Suprapubic skin (tissue), 4 donors: Measurements from ENCODE around the gene ACTN3. TPM values are rescaled to one million over a fixed set of nuclear protein-coding genes. Genes with fewer than 3 reads are reported as not detected.
A peak's percentile ranks its signal among the peaks of the same experiment; 100 is the strongest.

Experiments
- DNase-seq, 2 donors: peaks; one replicate each; pipeline ENCODE4 v3.0.0-alpha.2; 2019; ENCODE audit warnings: low spot score in 2 of 2
- H3K27ac ChIP-seq: fragments of 200-600 bp; sonication (generic); one replicate; pipeline ENCODE4 v1.5.1; 2019
- H3K27me3 ChIP-seq: fragments of 200-600 bp; sonication (generic); one replicate; pipeline ENCODE4 v1.5.1; 2019
- H3K36me3 ChIP-seq: fragments of 200-600 bp; sonication (generic); one replicate; pipeline ENCODE4 v1.5.1; 2019
- H3K4me1 ChIP-seq: fragments of 200-600 bp; sonication (generic); one replicate; pipeline ENCODE4 v1.5.1; 2019
- H3K4me3 ChIP-seq: fragments of 200-600 bp; sonication (generic); one replicate; pipeline ENCODE4 v1.5.1; 2019; ENCODE audit warnings: mild to moderate bottlenecking
- H3K9me3 ChIP-seq: fragments of 200-600 bp; sonication (generic); one replicate; pipeline ENCODE4 v1.5.1; 2019
- EP300 ChIP-seq: sonication (generic); formaldehyde crosslinking; IDR thresholded peaks from one replicate; pipeline ENCODE4 v1.6.1; 2017; ENCODE audit warnings: antibody characterized with exemption
- POLR2A ChIP-seq, 2 donors: fragments of 450-650 bp; IDR thresholded peaks; one replicate each; pipeline ENCODE4 v1.6.1; 2017; ENCODE audit warnings: antibody characterized with exemption in 2 of 2, mild to moderate bottlenecking in 2 of 2, moderate library complexity in 2 of 2
- POLR2AphosphoS5 ChIP-seq, 3 donors: sonication (generic); formaldehyde crosslinking; IDR thresholded peaks; one replicate each; pipeline ENCODE4 v1.6.1; 2017; ENCODE audit warnings: antibody characterized with exemption in 3 of 3
- WGBS: methylation state at CpG from one replicate; pipeline ENCODE4 v1.1.5; 2018; 5-methylcytosine and 5-hydroxymethylcytosine counted together
- total RNA-seq, 4 donors: library from RNA; depleted of rRNA; stranded (reverse); fragments of >200 nt; gene quantifications; one replicate each; pipeline ENCODE4 v1.1.0, GENCODE V29; 2016
- TF ChIP-seq, protein P1 (sequence below), 2 donors: fragments of 200-600 bp in 1 of 2; fragments of 450-650 bp in 1 of 2; sonication (generic) in 1 of 2; IDR thresholded peaks; one replicate each; pipeline ENCODE4 v1.5.1; 2016 to 2019; ENCODE audit warnings: antibody characterized with exemption in 2 of 2, mild to moderate bottlenecking in 1 of 2, moderate library complexity in 1 of 2

ACTN3 gene
- total RNA-seq, 4 donors from 2014 or later, result not detected

DNA sequence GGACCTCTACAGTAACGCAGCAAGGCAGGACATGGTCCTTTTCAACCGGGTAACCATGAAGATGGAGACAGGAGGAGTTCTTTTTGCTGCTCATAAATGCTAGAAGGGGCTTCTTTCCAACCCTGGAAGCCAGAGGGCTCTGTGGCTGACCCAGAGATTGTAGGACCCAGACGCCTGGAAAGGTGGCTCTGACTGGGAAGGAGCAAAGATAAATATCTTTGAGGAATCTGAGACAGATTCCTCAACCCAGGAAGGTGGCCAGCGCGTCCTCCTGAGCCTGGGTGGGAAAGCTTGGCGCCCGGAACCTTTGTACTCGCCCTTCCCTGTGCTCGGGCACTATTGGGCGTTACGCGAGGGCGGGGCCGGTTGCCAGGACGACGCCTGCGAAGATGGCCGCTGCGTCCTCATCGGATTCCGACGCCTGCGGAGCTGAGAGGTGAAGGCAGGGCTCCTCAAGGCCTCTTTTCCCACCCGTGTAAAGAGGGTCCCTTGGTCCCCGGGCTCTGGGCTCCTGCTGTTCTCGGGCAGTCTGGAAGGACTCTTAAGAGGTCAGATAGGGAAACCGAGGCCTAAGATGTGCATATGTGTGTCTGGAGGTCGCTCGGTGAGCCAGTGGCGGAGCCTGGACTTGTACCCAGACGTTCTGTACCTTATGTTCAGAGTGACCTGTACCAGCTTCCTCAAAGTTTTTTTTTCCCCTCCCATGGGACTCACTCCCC is 36.3 kb upstream of the ACTN3 start, which contains the start of gene BBS1:
Gene BBS1 (plus strand): TSS at position 365 of the 719 bp plus-strand sequence. CDS start 25 bp downstream, at position 390.
- peaks cover 15% of the 10 kb centered on the region for H3K4me1 ChIP-seq
- WGBS, result 1% methylated on average over 30 of the region's 31 CpGs
- H3K4me3 ChIP-seq, result peak within 1 kb of the TSS; percentile 82
- peak; percentile 90 to 95 for DNase-seq
- peaks cover 20% of the 10 kb centered on the region for H3K36me3 ChIP-seq
- TF ChIP-seq EP300, result no peak
- TF ChIP-seq POLR2A (IDR thresholded peaks at IDR 0.05), result no peak
- peak in 1 of 3 donors; percentile 49 for TF ChIP-seq POLR2AphosphoS5 (IDR thresholded peaks at IDR 0.05)
- peak within 1 kb of the TSS; percentile 7 for H3K27ac ChIP-seq
- no peaks in the 10 kb centered on the region for H3K9me3 ChIP-seq
- no peaks in the 10 kb centered on the region for H3K27me3 ChIP-seq

DNA sequence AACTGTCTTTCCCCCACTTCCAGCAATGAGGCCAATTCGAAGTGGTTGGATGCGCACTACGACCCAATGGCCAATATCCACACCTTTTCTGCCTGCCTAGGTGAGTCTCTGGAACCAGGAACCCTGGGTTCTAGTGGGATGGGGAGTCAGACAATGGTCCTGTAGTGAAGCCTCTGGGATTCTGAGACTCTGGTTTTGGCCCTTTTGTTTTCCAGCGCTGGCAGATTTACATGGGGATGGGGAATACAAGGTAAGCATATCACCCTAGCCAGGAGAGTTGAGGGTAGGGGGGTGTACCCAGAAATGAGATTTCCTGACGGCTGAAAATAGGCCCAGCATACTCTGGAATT is 35.7 kb upstream of the ACTN3 start:
- TF ChIP-seq POLR2A (IDR thresholded peaks at IDR 0.05), result no peak
- TF ChIP-seq, protein P1, sequence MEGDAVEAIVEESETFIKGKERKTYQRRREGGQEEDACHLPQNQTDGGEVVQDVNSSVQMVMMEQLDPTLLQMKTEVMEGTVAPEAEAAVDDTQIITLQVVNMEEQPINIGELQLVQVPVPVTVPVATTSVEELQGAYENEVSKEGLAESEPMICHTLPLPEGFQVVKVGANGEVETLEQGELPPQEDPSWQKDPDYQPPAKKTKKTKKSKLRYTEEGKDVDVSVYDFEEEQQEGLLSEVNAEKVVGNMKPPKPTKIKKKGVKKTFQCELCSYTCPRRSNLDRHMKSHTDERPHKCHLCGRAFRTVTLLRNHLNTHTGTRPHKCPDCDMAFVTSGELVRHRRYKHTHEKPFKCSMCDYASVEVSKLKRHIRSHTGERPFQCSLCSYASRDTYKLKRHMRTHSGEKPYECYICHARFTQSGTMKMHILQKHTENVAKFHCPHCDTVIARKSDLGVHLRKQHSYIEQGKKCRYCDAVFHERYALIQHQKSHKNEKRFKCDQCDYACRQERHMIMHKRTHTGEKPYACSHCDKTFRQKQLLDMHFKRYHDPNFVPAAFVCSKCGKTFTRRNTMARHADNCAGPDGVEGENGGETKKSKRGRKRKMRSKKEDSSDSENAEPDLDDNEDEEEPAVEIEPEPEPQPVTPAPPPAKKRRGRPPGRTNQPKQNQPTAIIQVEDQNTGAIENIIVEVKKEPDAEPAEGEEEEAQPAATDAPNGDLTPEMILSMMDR (IDR thresholded peaks at IDR 0.05), result no peak
- TF ChIP-seq EP300, result no peak
- peaks cover 22% of the 10 kb centered on the region for H3K36me3 ChIP-seq
- H3K27me3 ChIP-seq, result no peaks in the 10 kb centered on the region
- H3K9me3 ChIP-seq, result no peaks in the 10 kb centered on the region
- peak overlapping the region; percentile 82 for H3K4me3 ChIP-seq
- DNase-seq, result no peak
- peaks cover 15% of the 10 kb centered on the region for H3K4me1 ChIP-seq
- 3% methylated on average over 5 of the region's 5 CpGs for WGBS
- H3K27ac ChIP-seq, result peak overlapping the region; percentile 7

DNA sequence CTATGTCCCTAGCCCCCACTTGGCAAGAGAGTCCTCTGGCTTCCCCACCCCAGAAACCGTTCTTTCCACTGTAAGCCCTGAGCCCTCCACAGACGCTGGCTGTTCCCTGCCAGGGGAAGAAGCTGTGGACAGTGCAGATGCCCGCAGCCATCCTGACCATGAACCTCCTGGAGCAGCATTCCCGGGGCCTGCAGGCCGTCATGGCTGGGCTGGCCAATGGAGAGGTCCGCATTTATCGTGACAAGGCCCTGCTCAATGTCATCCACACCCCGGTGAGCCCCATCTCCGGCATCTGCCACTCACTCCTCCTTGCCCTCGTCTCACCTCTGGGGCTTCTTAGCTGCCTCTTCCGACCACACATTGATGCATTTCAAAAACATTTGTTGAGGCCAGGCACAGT is 23.1 kb upstream of the ACTN3 start:
- H3K27me3 ChIP-seq, result no peaks in the 10 kb centered on the region
- no peak for DNase-seq
- TF ChIP-seq POLR2AphosphoS5 (IDR thresholded peaks at IDR 0.05), result no peak
- TF ChIP-seq EP300, result no peak
- TF ChIP-seq, protein P1 (IDR thresholded peaks at IDR 0.05), result no peak
- no peak for TF ChIP-seq POLR2A (IDR thresholded peaks at IDR 0.05)
- H3K4me3 ChIP-seq, result no peak overlapping the region
- 96% methylated on average over 11 of the region's 11 CpGs for WGBS
- peaks cover 67% of the 10 kb centered on the region for H3K36me3 ChIP-seq
- no peaks in the 10 kb centered on the region for H3K9me3 ChIP-seq
- no peaks in the 10 kb centered on the region for H3K4me1 ChIP-seq
- H3K27ac ChIP-seq, result no peak overlapping the region

DNA sequence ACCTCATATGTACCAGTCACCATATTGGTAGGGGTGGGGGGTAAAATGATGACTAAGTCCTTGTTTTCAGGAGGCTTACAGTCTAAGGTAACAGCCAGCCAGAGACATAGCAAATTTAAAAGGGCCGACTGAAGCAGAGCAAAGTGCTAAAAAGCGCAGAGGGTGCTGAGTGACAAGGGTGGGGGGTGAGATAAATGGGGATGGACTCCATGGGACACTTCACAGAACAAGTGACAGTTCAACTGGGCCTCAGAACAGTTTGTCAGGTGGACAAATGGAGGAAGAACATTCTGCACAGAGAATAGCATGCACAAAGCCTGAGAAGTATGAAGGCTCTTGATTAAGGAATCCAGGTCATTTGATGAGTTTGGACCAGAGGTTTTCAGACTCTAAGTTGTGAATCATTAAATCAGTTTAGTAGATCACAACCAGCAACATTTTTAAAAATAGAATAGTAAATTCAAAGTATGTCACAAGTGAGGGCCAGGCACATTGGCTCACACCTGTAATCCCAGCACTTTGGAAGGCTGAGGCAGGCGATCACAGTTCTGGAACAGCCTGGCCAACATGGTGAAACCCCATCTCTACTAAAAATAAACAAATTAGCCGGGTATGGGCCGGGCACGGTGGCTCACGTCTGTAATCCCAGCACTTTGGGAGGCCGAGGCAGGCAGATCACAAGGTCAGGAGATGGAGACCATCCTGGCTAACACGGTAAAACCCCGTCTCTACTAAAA is 22.2 kb upstream of the ACTN3 start:
- no peaks in the 10 kb centered on the region for H3K9me3 ChIP-seq
- 90% methylated on average over 10 of the region's 10 CpGs for WGBS
- no peak for DNase-seq
- H3K27me3 ChIP-seq, result no peaks in the 10 kb centered on the region
- peaks cover 63% of the 10 kb centered on the region for H3K36me3 ChIP-seq
- H3K4me1 ChIP-seq, result no peaks in the 10 kb centered on the region
- TF ChIP-seq POLR2AphosphoS5 (IDR thresholded peaks at IDR 0.05) (no peak), EP300 (no peak), POLR2A (IDR thresholded peaks at IDR 0.05) (no peak)
- TF ChIP-seq, protein P1 (IDR thresholded peaks at IDR 0.05), result no peak
- H3K4me3 ChIP-seq, result no peak overlapping the region
- no peak overlapping the region for H3K27ac ChIP-seq

DNA sequence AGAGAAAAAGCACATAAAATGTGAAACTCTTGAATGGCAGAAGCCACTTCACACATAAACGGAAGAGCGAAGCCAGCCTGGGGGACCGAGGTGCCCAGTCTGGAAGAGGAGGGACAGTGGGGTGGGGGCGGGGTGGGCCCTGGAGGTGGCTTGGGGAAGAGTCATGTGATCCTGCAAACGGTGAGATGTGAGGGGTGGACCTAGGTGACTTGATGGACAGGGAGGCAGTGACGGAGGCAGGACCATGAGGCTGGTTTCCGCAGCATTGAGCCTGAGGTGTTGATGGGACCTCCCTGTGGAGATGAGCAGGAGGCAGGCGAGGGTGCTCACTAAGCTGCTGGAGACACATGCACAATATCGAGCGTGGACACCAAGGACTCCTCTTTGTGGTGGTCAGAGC is 17.6 kb upstream of the ACTN3 start:
- no peak overlapping the region for H3K27ac ChIP-seq
- no peaks in the 10 kb centered on the region for H3K9me3 ChIP-seq
- WGBS, result 81% methylated on average over 10 of the region's 10 CpGs
- H3K4me3 ChIP-seq, result no peak overlapping the region
- H3K4me1 ChIP-seq, result no peaks in the 10 kb centered on the region
- H3K36me3 ChIP-seq, result peaks cover 59% of the 10 kb centered on the region
- DNase-seq, result no peak
- TF ChIP-seq, protein P1 (IDR thresholded peaks at IDR 0.05), result no peak
- TF ChIP-seq POLR2AphosphoS5 (IDR thresholded peaks at IDR 0.05) (no peak), POLR2A (IDR thresholded peaks at IDR 0.05) (no peak), EP300 (no peak)
- H3K27me3 ChIP-seq, result no peaks in the 10 kb centered on the region
